Heart right ventricle (tissue), 16 donors: Measurements from ENCODE around the gene TRABD2B. TPM values are rescaled to one million over a fixed set of nuclear protein-coding genes. Genes with fewer than 3 reads are reported as not detected.

ENCODE experiments used
- ATAC-seq, 8 donors: fragments of 200-7000 bp; cut with Tn5 transposase; one replicate each; pipeline ENCODE4 v1.9.1; 2020; ENCODE audit warnings: mild to moderate bottlenecking in 8 of 8, moderate library complexity in 8 of 8, moderate number of reproducible peaks in 1 of 8
- DNase-seq, 2 donors: peaks; one replicate each; pipeline ENCODE4 v3.0.0-alpha.2; 2020
- H3K27ac ChIP-seq, 10 donors: fragments of 200-600 bp; sonication (generic) in 2 of 10; one replicate each; pipeline versions ENCODE4 v1.5.0 to v1.8.0; 2020 to 2022; ENCODE audit warnings: mild to moderate bottlenecking in 3 of 10
- H3K27me3 ChIP-seq, 7 donors: fragments of 200-600 bp; one replicate each; pipeline ENCODE4 v1.8.0; 2021 to 2022; ENCODE audit warnings: mild to moderate bottlenecking in 2 of 7
- H3K36me3 ChIP-seq, 9 donors: fragments of 200-600 bp; sonication (generic) in 1 of 9; one replicate each; pipeline versions ENCODE4 v1.5.0 to v1.8.0; 2020 to 2022; ENCODE audit warnings: mild to moderate bottlenecking in 2 of 9
- H3K4me1 ChIP-seq, 9 donors: fragments of 200-600 bp; sonication (generic) in 1 of 9; one replicate each; pipeline versions ENCODE4 v1.5.0 to v1.8.0; 2020 to 2022; ENCODE audit warnings: mild to moderate bottlenecking in 4 of 9
- H3K4me3 ChIP-seq, 10 donors: fragments of 200-600 bp; sonication (generic) in 2 of 10; one replicate each; pipeline versions ENCODE4 v1.5.0 to v1.8.0; 2020 to 2022; ENCODE audit warnings: mild to moderate bottlenecking in 7 of 10, moderate library complexity in 2 of 10
- H3K9me3 ChIP-seq, 11 donors: fragments of 200-600 bp in 10 of 11; sonication (generic) in 2 of 11; one replicate each; pipeline versions ENCODE4 v1.5.0 to v1.8.0; 2013 to 2022; ENCODE audit warnings: mild to moderate bottlenecking in 2 of 11, control low read depth in 1 of 11, moderate library complexity in 1 of 11
- WGBS, 2 donors: extraction: QIAGEN DNeasy Blood & Tissue Kit; methylation state at CpG; one replicate each; pipeline ENCODE4 v1.1.7; 2013; ENCODE audit warnings: inconsistent platforms in 1 of 2; 5-methylcytosine and 5-hydroxymethylcytosine counted together
- intact Hi-C, 10 donors: fragments of 100-400 bp; cut with DNase I; formaldehyde crosslinking; loops; one replicate each; pipeline versions ENCODE4 v1.11.1 to v1.14.2; 2022
- polyA plus RNA-seq, 2 donors: library from polyadenylated mRNA; stranded (reverse); fragments of 200-250 nt; gene quantifications; one replicate each; pipeline ENCODE4 v1.2.3, GENCODE V29; 2013
- total RNA-seq, 10 donors: library from RNA; stranded (reverse); fragmentation: NEBNext Ultra II Directional in 3 of 10; extraction: Animal tissue kit (Norgen Biotek cat#: 25700) in 3 of 10; gene quantifications; one replicate each; pipeline versions ENCODE4 v1.2.1 to v1.2.4, GENCODE V29; 2021 to 2023
- TF ChIP-seq, protein P1 (sequence below), 9 donors: fragments of 200-600 bp; sonication (generic) in 2 of 9; IDR thresholded peaks; one replicate each; pipeline versions ENCODE4 v1.5.0 to v1.8.0; 2021 to 2022; ENCODE audit warnings: antibody characterized with exemption in 9 of 9, mild to moderate bottlenecking in 5 of 9, moderate library complexity in 1 of 9
- donor health status: Arrhythmogenic right ventricular cardiomyopathy.
- donor health status: ischemic (EF 13 %, LVEDD 7.1; RV severe dilation, severe dysfunction).
- donor health status: healthy with polysubstance abuse.
- donor health status: DM: no; HTN: yes; CAD: no.
- donor health status: DM: no; HTN: no; CAD: no.
- donor health status: ischemic (EF 25% LVEDD 6.9; RV normal size, moderate dysfunction).
- donor health status: ischemic (EF 25% LVEDD 5.7; RV mildly dilated, moderate dysfunction).
- donor health status: healthy.
- donor health status: DM: yes; HTN: yes; CAD: no.
- donor health status: Ischemic cardiomyopathy.
- donor health status: ischemic (EF 35%, LVEDD 5.7; RV mildly dilated, moderate dysfunction).
- donor health status: nonischemic (EF 11% LVEDD 7.7; RV severe dilation, severe dysfunction).
- donor health status: DM: yes; HTN: yes; CAD: no.
- donor health status: PGD.
- donor health status: ischemic (EF 29% LVEDD 5.4; RV normal size, mild dysfunction).
- donor health status: nonischemic (EF 23%, LVEDD 6.1; RV moderate dilation, normal function).

TRABD2B gene
- total and polyA plus RNA-seq, 12 donors = 0.21 to 1.1 (median 0.53) TPM

GRCh38 chr1:47992720-47993415 is 4.3 kb downstream of the TRABD2B start:
- no peaks in the 10 kb centered on the region for H3K9me3 ChIP-seq
- H3K4me3 ChIP-seq = peak overlapping the region in 1 of 10 donors; percentile 7
- WGBS, 2 donors = 43 to 50% methylated on average over 11 of the region's 11 CpGs
- intact Hi-C loops = loop anchor here in 4 of 10 donors (5.0 to 10.0 kb wide), 4 partner anchors 208 to 256 kb away; no protein-coding TSS in a partner anchor
- peaks cover 0 to 43% (median 22%) of the 10 kb centered on the region in 7 donors for H3K27me3 ChIP-seq
- TF ChIP-seq, protein P1, sequence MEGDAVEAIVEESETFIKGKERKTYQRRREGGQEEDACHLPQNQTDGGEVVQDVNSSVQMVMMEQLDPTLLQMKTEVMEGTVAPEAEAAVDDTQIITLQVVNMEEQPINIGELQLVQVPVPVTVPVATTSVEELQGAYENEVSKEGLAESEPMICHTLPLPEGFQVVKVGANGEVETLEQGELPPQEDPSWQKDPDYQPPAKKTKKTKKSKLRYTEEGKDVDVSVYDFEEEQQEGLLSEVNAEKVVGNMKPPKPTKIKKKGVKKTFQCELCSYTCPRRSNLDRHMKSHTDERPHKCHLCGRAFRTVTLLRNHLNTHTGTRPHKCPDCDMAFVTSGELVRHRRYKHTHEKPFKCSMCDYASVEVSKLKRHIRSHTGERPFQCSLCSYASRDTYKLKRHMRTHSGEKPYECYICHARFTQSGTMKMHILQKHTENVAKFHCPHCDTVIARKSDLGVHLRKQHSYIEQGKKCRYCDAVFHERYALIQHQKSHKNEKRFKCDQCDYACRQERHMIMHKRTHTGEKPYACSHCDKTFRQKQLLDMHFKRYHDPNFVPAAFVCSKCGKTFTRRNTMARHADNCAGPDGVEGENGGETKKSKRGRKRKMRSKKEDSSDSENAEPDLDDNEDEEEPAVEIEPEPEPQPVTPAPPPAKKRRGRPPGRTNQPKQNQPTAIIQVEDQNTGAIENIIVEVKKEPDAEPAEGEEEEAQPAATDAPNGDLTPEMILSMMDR (IDR thresholded peaks at IDR 0.05) = no peak
- H3K27ac ChIP-seq = peak overlapping the region in 5 of 10 donors; percentile 4 to 50 (median 14)
- ATAC-seq (peak; percentile 22 to 75 (median 34)), DNase-seq (peak; percentile 31 to 55)
- no peaks in the 10 kb centered on the region for H3K36me3 ChIP-seq
- peaks cover 0 to 33% (median 18%) of the 10 kb centered on the region in 9 donors for H3K4me1 ChIP-seq

GRCh38 chr1:47991673-47992072 is 5.5 kb downstream of the TRABD2B start:
- DNase-seq (no peak), ATAC-seq (no peak)
- Histone ChIP-seq H3K4me1 (peaks cover 0 to 42% (median 24%) of the 10 kb centered on the region in 9 donors), H3K4me3 (no peak overlapping the region), H3K36me3 (no peaks in the 10 kb centered on the region), H3K27me3 (peaks cover 0 to 34% (median 19%) of the 10 kb centered on the region in 7 donors), H3K27ac (peak overlapping the region in 1 of 10 donors; percentile 29), H3K9me3 (no peaks in the 10 kb centered on the region)
- TF ChIP-seq, protein P1 (IDR thresholded peaks at IDR 0.05) = no peak
- WGBS, 2 donors = 75 to 81% methylated on average over 5 of the region's 5 CpGs
- intact Hi-C loops = loop anchor here in 4 of 10 donors (5.0 to 10.0 kb wide), 4 partner anchors 207 to 254 kb away; no protein-coding TSS in a partner anchor

DNA sequence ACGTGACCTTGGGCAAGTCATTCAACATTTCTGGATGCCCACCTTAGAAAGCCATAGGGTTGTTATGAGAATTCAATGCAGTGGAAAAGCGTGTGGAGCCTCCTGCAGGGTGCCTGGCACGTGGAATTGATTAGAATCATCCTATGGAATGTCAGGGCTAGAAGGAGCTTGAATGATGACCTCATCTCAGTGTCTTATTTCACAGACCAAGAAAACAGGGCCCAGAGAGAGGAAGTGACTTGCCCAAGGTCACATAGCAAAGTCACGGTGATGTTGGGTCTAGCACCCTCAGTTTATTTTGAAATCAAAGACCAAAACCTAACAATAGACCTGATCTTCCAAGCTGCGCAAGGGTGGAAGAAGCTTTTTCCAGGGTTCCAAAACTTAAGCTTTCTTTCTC is 6.0 kb downstream of the TRABD2B start:
- ATAC-seq (no peak), DNase-seq (no peak)
- H3K4me3 ChIP-seq = no peak overlapping the region
- intact Hi-C loops = loop anchor here in 4 of 10 donors (5.0 to 10.0 kb wide), 4 partner anchors 206 to 254 kb away; no protein-coding TSS in a partner anchor
- 85 to 89% methylated on average over 5 of the region's 5 CpGs for WGBS, 2 donors
- no peaks in the 10 kb centered on the region for H3K36me3 ChIP-seq
- peaks cover 4 to 47% (median 29%) of the 10 kb centered on the region in 9 donors for H3K4me1 ChIP-seq
- no peak overlapping the region for H3K27ac ChIP-seq
- TF ChIP-seq, protein P1 (IDR thresholded peaks at IDR 0.05) = no peak
- H3K9me3 ChIP-seq = no peaks in the 10 kb centered on the region
- H3K27me3 ChIP-seq = peaks cover 0 to 33% (median 14%) of the 10 kb centered on the region in 7 donors

DNA sequence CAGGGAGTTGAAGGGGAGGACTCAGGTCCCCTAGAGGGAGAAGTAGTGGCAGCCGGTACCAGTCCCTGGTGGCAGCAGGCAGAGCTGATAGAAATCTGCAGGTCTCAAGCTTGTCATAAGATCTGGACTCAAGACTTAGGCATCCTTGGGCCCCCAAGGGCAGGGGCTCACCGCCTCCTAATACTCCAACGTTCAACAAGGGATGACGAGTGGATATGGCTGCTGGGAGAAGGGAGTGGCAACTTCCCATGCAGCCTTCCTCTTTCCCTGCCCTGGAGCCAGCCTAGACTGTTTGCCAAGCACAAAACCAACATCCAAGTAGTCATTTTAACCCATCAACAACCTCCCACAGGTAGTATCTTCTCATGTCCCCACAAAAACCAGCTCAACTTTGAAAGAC is 6.9 kb downstream of the TRABD2B start:
- intact Hi-C loops = loop anchor here in 4 of 10 donors (5.0 to 10.0 kb wide), 4 partner anchors 205 to 253 kb away; no protein-coding TSS in a partner anchor
- H3K4me1 ChIP-seq = peaks cover 7 to 56% (median 30%) of the 10 kb centered on the region in 9 donors

More for the DNA sequence above, 6.9 kb downstream of the TRABD2B start:
- DNase-seq = no peak
- no peak for ATAC-seq
- TF ChIP-seq, protein P1 (IDR thresholded peaks at IDR 0.05) = no peak
- Histone ChIP-seq H3K9me3 (no peaks in the 10 kb centered on the region), H3K36me3 (no peaks in the 10 kb centered on the region), H3K4me3 (no peak overlapping the region), H3K27ac (no peak overlapping the region), H3K27me3 (peaks cover 0 to 25% (median 7%) of the 10 kb centered on the region in 7 donors)
- WGBS, 2 donors = 89% methylated on average over 4 of the region's 4 CpGs
